RWPE1 (cell line): Measurements from ENCODE around the gene DLGAP1.
A peak's percentile ranks its signal among the peaks of the same experiment; 100 is the strongest.

ENCODE experiments used
- CTCF ChIA-PET: fragments of 350-600 bp; sonication (Branson Sonifier 250); formaldehyde crosslinking; extraction: SDS; loops from one replicate; lab custom pipeline; 2021; lab: Yijun Ruan, JAX
- POLR2A ChIA-PET: fragments of 400-600 bp; formaldehyde crosslinking; extraction: SDS; loops from one replicate; lab custom pipeline; 2020; ENCODE audit warnings: antibody characterized with exemption; ENCODE audit not compliant: low non-redundant PET; lab: Yijun Ruan, JAX
- DNase-seq: peaks from one replicate; pipeline ENCODE4 v3.0.0; 2012; ENCODE audit warnings: low spot score
- H3K27ac ChIP-seq: fragments of 450-650 bp; 2 replicates; pipeline ENCODE4 v1.5.1; 2017
- TF ChIP-seq, protein P1 (sequence below): fragments of 450-650 bp; conservative IDR thresholded peaks from 2 replicates; pipeline ENCODE4 v1.5.1; 2017; ENCODE audit warnings: low read depth, mild to moderate bottlenecking

DLGAP1 gene

DNA sequence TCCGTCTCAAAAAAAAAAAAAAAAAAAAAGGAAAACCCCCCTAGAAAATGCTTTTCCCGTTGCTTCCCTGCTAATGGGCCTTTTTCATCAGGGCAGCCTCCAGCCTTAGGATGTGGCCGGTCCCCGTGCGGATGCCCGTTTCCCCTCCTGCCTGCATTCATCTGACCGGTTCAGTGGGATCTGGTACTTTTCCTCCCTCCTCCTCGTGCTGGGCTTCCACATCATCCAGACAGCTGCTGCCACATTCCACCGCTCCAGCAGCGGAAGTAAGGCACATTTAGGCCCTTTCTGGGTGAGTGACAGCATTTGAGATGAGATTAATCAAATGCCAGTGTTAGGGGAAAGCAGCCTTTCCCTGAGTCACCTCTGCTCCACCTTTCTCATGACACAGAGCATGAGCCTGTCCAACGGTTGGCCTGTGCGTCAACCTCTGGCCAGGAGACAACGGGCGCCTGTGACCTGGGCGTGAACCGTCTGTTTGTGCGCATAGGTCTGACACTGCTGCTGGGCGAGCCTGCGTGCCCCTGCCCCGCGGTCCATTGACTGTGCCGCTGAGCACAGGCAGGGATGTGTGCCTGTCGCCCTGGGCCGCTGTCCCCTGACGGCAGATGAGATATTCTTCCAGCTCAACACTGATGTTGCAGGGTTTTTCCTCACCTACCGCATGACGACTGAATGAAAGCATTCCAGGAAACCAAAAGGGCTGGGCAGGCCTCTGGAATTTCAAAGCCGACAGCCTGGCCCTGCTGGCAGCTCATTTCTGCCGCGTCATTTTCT lies 831.1 kb downstream of the DLGAP1 start:
- ChIA-PET POLR2A (interaction anchor here (0.6 to 1.6 kb wide), 7 partner anchors 13 to 172 kb away, joined by 3 to 7 read pairs (median 4); no protein-coding TSS in a partner anchor), CTCF (interaction anchor here (0.6 to 1.0 kb wide), 3 partner anchors 11 to 36 kb away, joined by 3 read pairs; no protein-coding TSS in a partner anchor)
- TF ChIP-seq, protein P1, sequence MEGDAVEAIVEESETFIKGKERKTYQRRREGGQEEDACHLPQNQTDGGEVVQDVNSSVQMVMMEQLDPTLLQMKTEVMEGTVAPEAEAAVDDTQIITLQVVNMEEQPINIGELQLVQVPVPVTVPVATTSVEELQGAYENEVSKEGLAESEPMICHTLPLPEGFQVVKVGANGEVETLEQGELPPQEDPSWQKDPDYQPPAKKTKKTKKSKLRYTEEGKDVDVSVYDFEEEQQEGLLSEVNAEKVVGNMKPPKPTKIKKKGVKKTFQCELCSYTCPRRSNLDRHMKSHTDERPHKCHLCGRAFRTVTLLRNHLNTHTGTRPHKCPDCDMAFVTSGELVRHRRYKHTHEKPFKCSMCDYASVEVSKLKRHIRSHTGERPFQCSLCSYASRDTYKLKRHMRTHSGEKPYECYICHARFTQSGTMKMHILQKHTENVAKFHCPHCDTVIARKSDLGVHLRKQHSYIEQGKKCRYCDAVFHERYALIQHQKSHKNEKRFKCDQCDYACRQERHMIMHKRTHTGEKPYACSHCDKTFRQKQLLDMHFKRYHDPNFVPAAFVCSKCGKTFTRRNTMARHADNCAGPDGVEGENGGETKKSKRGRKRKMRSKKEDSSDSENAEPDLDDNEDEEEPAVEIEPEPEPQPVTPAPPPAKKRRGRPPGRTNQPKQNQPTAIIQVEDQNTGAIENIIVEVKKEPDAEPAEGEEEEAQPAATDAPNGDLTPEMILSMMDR, result no peak
- peak overlapping the region; percentile 99 for H3K27ac ChIP-seq
- peak; percentile 85 for DNase-seq

DNA sequence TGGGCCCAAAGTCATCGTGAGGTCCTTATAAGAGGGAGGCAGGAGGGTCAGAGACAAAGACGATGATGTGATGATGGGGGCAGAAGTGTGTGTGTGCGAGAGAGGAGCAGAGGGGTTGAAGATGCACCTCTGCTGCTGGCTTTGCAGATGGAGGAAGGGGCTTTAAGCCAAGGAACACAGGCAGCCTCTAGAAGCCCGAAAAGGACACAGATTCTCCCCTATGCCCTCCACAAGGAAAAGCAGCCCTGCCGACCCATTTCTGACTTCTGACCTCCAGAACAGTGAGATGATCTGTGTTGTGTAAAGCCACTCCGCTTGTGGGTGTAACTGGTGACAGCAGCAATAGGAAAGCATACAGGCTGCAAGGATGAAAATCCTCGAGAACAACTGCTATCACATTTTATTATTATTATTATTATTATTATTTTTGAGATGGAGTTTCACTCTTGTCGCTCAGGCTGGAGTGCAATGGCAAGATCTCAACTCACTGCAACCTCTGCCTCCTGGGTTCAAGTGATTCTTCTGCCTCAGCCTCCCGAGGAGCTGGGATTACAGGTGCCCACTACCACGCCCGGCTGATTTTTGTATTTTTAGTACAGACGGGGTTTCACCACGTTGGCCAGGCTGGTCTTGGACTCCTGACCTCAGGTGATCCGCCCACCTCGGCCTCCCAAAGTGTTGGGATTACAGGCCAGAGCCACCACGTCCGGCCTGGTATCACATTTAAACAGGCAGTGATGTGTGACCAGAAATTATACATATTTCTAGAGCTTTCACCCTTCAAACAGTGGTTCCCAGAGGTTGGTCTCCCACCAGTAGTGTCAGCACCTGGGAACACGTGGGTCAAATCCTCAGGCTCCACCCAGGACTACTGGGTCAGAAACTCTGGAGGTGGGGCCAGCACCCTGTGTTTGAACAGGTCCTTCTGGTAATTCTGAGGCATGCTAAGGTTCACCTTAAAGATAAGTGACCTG lies 834.7 kb downstream of the DLGAP1 start:
- DNase-seq, result no peak
- ChIA-PET CTCF (interaction anchor here (0.6 to 1.9 kb wide), 3 partner anchors 34 to 166 kb away, joined by 3 to 7 read pairs (median 6); no protein-coding TSS in a partner anchor), POLR2A (no interaction called here)
- TF ChIP-seq, protein P1, result no peak
- no peak overlapping the region for H3K27ac ChIP-seq

DNA sequence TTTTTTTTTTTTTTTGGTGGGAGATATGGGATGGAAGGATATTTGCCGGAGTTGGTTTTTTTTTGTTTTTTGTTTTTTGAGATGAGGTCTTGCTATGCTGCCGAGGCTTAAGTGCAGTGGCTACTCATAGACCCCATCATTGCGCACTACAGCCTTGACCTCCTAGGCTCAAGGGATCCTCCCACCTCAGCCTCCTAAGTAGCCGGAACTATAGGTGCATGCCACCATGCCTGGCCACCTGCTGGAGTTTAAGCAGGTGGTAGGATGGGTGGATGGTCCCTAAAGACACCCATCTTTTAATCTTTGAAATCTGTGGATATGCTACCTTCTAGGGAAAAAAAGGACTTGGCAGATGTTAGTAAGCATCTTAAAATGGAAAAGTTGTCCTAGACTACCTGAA lies 835.4 kb downstream of the DLGAP1 start:
- TF ChIP-seq, protein P1, result no peak
- no peak for DNase-seq
- no peak overlapping the region for H3K27ac ChIP-seq
- ChIA-PET CTCF (no interaction called here), POLR2A (no interaction called here)

DNA sequence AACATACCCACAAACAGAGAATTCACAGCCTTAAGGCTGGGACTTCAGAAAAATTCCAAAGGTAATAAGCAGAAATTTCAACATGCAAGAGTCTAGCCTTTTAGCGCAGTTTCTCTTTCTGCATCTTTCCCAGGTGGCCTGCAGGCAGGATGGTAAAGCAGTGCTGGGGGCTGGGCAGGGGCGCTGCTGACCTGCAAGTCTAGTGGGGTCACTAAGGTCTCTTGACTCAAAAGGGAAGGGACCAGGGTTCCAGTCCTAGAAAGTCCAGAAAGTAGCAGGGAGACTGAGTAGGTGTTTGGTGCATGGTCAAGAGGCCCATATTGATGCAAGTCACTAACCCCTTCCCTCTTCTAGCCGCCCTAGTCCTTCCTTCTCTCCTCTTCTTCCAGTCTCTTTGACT lies 835.9 kb downstream of the DLGAP1 start:
- ChIA-PET POLR2A (no interaction called here), CTCF (no interaction called here)
- TF ChIP-seq, protein P1, result no peak
- H3K27ac ChIP-seq, result no peak overlapping the region
- no peak for DNase-seq

DNA sequence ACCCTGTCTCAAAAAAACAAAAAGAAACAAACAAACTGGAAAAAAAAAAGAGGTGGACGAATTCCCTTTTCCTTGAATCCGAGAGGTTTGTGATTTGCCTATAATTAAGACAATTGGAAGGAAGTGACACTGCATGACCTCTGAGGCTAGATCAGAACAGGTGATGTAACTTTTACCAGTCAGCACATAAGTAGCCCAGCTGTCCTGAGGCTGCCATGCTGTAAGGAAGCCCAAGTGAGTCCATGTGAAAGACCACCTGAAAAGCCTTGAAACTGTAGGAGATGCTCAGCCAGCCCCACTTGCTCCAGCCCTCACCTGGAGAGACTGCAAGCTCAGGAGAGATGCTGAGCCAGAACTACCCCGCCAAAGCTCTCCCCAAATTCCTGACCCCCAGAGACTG lies 838.4 kb downstream of the DLGAP1 start:
- peak overlapping the region; percentile 76; the same call in 1 of the 2 replicates for H3K27ac ChIP-seq
- POLR2A ChIA-PET, result no interaction called here
- CTCF ChIA-PET, result interaction anchor here (0.6 to 1.3 kb wide), 2 partner anchors 23 to 886 kb away, joined by 3 to 5 read pairs; no protein-coding TSS in a partner anchor
- no peak for DNase-seq
- TF ChIP-seq, protein P1, result no peak

DNA sequence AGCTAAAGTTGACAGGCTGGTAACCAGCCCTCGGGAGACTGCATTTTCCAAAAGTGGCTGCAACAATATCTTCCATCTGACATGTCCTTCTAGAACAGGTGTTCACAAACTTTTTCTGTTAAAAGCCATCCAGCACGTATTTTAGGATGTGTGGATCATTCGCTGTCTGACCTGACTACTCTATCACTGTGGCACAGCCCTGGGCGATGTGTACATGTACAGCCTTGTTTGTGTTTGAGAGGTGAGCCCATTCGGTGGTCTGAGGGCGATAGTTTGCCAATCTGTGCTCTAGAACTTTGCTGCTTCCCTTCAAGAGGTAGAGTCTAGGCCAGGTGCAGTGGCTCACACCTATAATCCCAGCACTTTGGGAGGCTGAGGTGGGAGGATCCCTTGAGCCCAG lies 839.0 kb downstream of the DLGAP1 start:
- ChIA-PET POLR2A (no interaction called here), CTCF (interaction anchor here (0.6 kb wide), 1 partner anchor 885 kb away, joined by 3 read pairs; no protein-coding TSS in a partner anchor)
- no peak for DNase-seq
- 0 out of 2 replicates have a peak overlapping the region, but pooled peaks have one; percentile 76 for H3K27ac ChIP-seq
- TF ChIP-seq, protein P1, result no peak
